CD8-positive, alpha-beta memory T cell (primary cell): ENCODE measurements around the gene NTM. TPM values are rescaled to one million over a fixed set of nuclear protein-coding genes. Genes with fewer than 3 reads are reported as not detected.

Source experiments
- CTCF ChIA-PET: fragments of 350-600 bp; sonication (Branson Sonifier 250); formaldehyde crosslinking; loops from one replicate; lab custom pipeline; 2021; ENCODE audit warnings: antibody characterized with exemption; lab: Charles Lee
- POLR2A ChIA-PET: fragments of 350-600 bp; sonication (Branson Sonifier 250); formaldehyde crosslinking; loops from one replicate; lab custom pipeline; 2021; ENCODE audit warnings: antibody characterized with exemption; lab: Charles Lee
- DNase-seq, 5 donors: peaks; one replicate each; pipeline versions ENCODE4 v3.0.0 to v3.0.0-alpha.2; 2020 to 2022; ENCODE audit warnings: mixed read lengths in 1 of 5
- H3K27ac ChIP-seq: one replicate; pipeline ENCODE4 v1.7.0; 2013; ENCODE audit warnings: low read depth, mild to moderate bottlenecking, low read length, moderate library complexity
- H3K27me3 ChIP-seq: 2 replicates; pipeline ENCODE4 v1.7.0; 2013; ENCODE audit warnings: low read length, mild to moderate bottlenecking; ENCODE audit not compliant: insufficient read depth, poor library complexity, severe bottlenecking
- H3K36me3 ChIP-seq: 2 replicates; pipeline ENCODE4 v1.7.0; 2013; ENCODE audit warnings: mild to moderate bottlenecking, low read length, moderate library complexity; ENCODE audit not compliant: insufficient read depth
- H3K4me1 ChIP-seq: 2 replicates; pipeline ENCODE4 v1.7.0; 2013; ENCODE audit warnings: mild to moderate bottlenecking, low read length, moderate library complexity; ENCODE audit not compliant: insufficient read depth
- H3K4me3 ChIP-seq: 2 replicates; pipeline ENCODE4 v1.7.0; 2013; ENCODE audit warnings: mild to moderate bottlenecking, low read length
- H3K9me3 ChIP-seq: 2 replicates; pipeline ENCODE4 v1.7.0; 2013; ENCODE audit warnings: mild to moderate bottlenecking, low read length
- H3K27ac Mint-ChIP-seq, 8 donors: one replicate each; pipeline ENCODE4 v1.8.0; 2020 to 2021; ENCODE audit warnings: mixed read lengths in 8 of 8, mild to moderate bottlenecking in 6 of 8, inconsistent platforms in 3 of 8, moderate library complexity in 3 of 8
- H3K27me3 Mint-ChIP-seq, 2 donors: one replicate each; pipeline ENCODE4 v1.8.0; 2020 to 2021; ENCODE audit warnings: mixed read lengths in 2 of 2, mild to moderate bottlenecking in 1 of 2, moderate library complexity in 1 of 2
- H3K36me3 Mint-ChIP-seq, 3 donors: one replicate each; pipeline ENCODE4 v1.8.0; 2020 to 2021; ENCODE audit warnings: mixed read lengths in 3 of 3, inconsistent platforms in 1 of 3, mild to moderate bottlenecking in 1 of 3
- H3K4me1 Mint-ChIP-seq, 3 donors: one replicate each; pipeline ENCODE4 v1.8.0; 2020 to 2021; ENCODE audit warnings: mixed read lengths in 3 of 3, inconsistent platforms in 1 of 3, mild to moderate bottlenecking in 1 of 3
- H3K4me3 Mint-ChIP-seq, 7 donors: one replicate each; pipeline ENCODE4 v1.8.0; 2020 to 2021; ENCODE audit warnings: mixed read lengths in 7 of 7, mild to moderate bottlenecking in 6 of 7, moderate library complexity in 4 of 7, inconsistent platforms in 2 of 7
- H3K9me3 Mint-ChIP-seq, 5 donors: one replicate each; pipeline ENCODE4 v1.8.0; 2020 to 2022; ENCODE audit warnings: mixed read lengths in 5 of 5, mild to moderate bottlenecking in 3 of 5, moderate library complexity in 2 of 5, inconsistent platforms in 1 of 5
- polyA plus RNA-seq: library from polyadenylated mRNA; unstranded; fragments of 300-500 nt; fragmentation: Illumina TruSeq; gene quantifications from one replicate; pipeline ENCODE4 v1.2.3, GENCODE V29; 2021
- total RNA-seq, 2 experiments: library from RNA; stranded (reverse); gene quantifications; one replicate each; pipeline ENCODE4 v1.2.3, GENCODE V29; 2021

Gene NTM
- total and polyA plus RNA-seq, 3 experiments from 2014 or later: not detected

- H3K36me3 ChIP-seq: no peaks in the 10 kb centered on the region
- no peaks in the 10 kb centered on the region for H3K9me3 ChIP-seq
- no peaks in the 10 kb centered on the region for H3K36me3 Mint-ChIP-seq
- H3K4me1 Mint-ChIP-seq: no peaks in the 10 kb centered on the region
- no peak overlapping the region for H3K4me3 ChIP-seq
- no peaks in the 10 kb centered on the region for H3K27me3 ChIP-seq
- H3K4me1 ChIP-seq: no peaks in the 10 kb centered on the region
- ChIA-PET POLR2A (no interaction called here), CTCF (no interaction called here)
- H3K9me3 Mint-ChIP-seq: peaks cover 0 to 10% (median 3%) of the 10 kb centered on the region in 5 donors
- H3K4me3 Mint-ChIP-seq: no peak overlapping the region
- DNase-seq: no peak
- H3K27me3 Mint-ChIP-seq: peaks cover 0 to 1% of the 10 kb centered on the region in 2 donors
- H3K27ac ChIP-seq: no peak overlapping the region
- no peak overlapping the region for H3K27ac Mint-ChIP-seq
Observed at GRCh38 chr11:131723088-131723487, 352.7 kb downstream of the NTM start.

- Mint-ChIP-seq H3K9me3 (peaks cover under 1 to 10% (median 3%) of the 10 kb centered on the region in 5 donors), H3K4me1 (no peaks in the 10 kb centered on the region), H3K4me3 (no peak overlapping the region), H3K27me3 (peaks cover 0 to 1% of the 10 kb centered on the region in 2 donors), H3K36me3 (no peaks in the 10 kb centered on the region), H3K27ac (no peak overlapping the region)
- H3K36me3 ChIP-seq: no peaks in the 10 kb centered on the region
- H3K9me3 ChIP-seq: no peaks in the 10 kb centered on the region
- no peak for DNase-seq
- ChIA-PET POLR2A (no interaction called here), CTCF (no interaction called here)
- no peak overlapping the region for H3K4me3 ChIP-seq
- H3K27me3 ChIP-seq: no peaks in the 10 kb centered on the region
- no peaks in the 10 kb centered on the region for H3K4me1 ChIP-seq
- no peak overlapping the region for H3K27ac ChIP-seq
Observed at GRCh38 chr11:131724436-131724975, 354.1 kb downstream of the NTM start.

GRCh38 chr11:131734871-131735270, 364.5 kb downstream of the NTM start:
- H3K4me1 Mint-ChIP-seq: no peaks in the 10 kb centered on the region
- Histone ChIP-seq H3K9me3 (no peaks in the 10 kb centered on the region), H3K4me3 (no peak overlapping the region), H3K36me3 (no peaks in the 10 kb centered on the region), H3K27me3 (no peaks in the 10 kb centered on the region), H3K4me1 (no peaks in the 10 kb centered on the region), H3K27ac (no peak overlapping the region)
- H3K27ac Mint-ChIP-seq: no peak overlapping the region
- peaks cover 0 to 5% (median 2%) of the 10 kb centered on the region in 5 donors for H3K9me3 Mint-ChIP-seq
- no peaks in the 10 kb centered on the region for H3K36me3 Mint-ChIP-seq
- ChIA-PET POLR2A (no interaction called here), CTCF (interaction anchor here (2.2 kb wide), 1 partner anchor 13 kb away, joined by 5 read pairs; no protein-coding TSS in a partner anchor)
- H3K27me3 Mint-ChIP-seq: peaks cover 0 to 3% of the 10 kb centered on the region in 2 donors
- no peak for DNase-seq
- no peak overlapping the region for H3K4me3 Mint-ChIP-seq

GRCh38 chr11:131737357-131737756, 366.9 kb downstream of the NTM start:
- H3K4me1 Mint-ChIP-seq: no peaks in the 10 kb centered on the region
- no peak for DNase-seq
- H3K27ac Mint-ChIP-seq: no peak overlapping the region
- POLR2A ChIA-PET: no interaction called here
- no peaks in the 10 kb centered on the region for H3K27me3 ChIP-seq
- H3K4me1 ChIP-seq: no peaks in the 10 kb centered on the region
- H3K4me3 Mint-ChIP-seq: no peak overlapping the region
- no peaks in the 10 kb centered on the region for H3K9me3 ChIP-seq
- CTCF ChIA-PET: no interaction called here
- H3K36me3 Mint-ChIP-seq: no peaks in the 10 kb centered on the region
- H3K27ac ChIP-seq: no peak overlapping the region
- H3K27me3 Mint-ChIP-seq: peaks cover 0 to 4% of the 10 kb centered on the region in 2 donors
- no peaks in the 10 kb centered on the region for H3K36me3 ChIP-seq
- H3K4me3 ChIP-seq: no peak overlapping the region
- peaks cover 0 to 5% (median 0%) of the 10 kb centered on the region in 5 donors for H3K9me3 Mint-ChIP-seq

- no peak overlapping the region for H3K4me3 Mint-ChIP-seq
- no peaks in the 10 kb centered on the region for H3K27me3 ChIP-seq
- no peaks in the 10 kb centered on the region for H3K9me3 ChIP-seq
- no peaks in the 10 kb centered on the region for H3K4me1 Mint-ChIP-seq
- H3K4me1 ChIP-seq: no peaks in the 10 kb centered on the region
- POLR2A ChIA-PET: no interaction called here
- H3K9me3 Mint-ChIP-seq: peaks cover 0 to 5% (median 0%) of the 10 kb centered on the region in 5 donors
- peaks cover 0 to 1% of the 10 kb centered on the region in 2 donors for H3K27me3 Mint-ChIP-seq
- no peak overlapping the region for H3K27ac ChIP-seq
- H3K36me3 Mint-ChIP-seq: no peaks in the 10 kb centered on the region
- no peaks in the 10 kb centered on the region for H3K36me3 ChIP-seq
- CTCF ChIA-PET: no interaction called here
- H3K27ac Mint-ChIP-seq: no peak overlapping the region
- no peak for DNase-seq
- no peak overlapping the region for H3K4me3 ChIP-seq
Observed at GRCh38 chr11:131739243-131739882, 368.9 kb downstream of the NTM start.

GRCh38 chr11:131744847-131745246, 374.4 kb downstream of the NTM start:
- Histone ChIP-seq H3K4me1 (no peaks in the 10 kb centered on the region), H3K9me3 (no peaks in the 10 kb centered on the region), H3K36me3 (no peaks in the 10 kb centered on the region), H3K4me3 (no peak overlapping the region), H3K27ac (no peak overlapping the region), H3K27me3 (no peaks in the 10 kb centered on the region)
- H3K4me3 Mint-ChIP-seq: no peak overlapping the region
- H3K9me3 Mint-ChIP-seq: peaks cover 0 to 7% (median 0%) of the 10 kb centered on the region in 5 donors
- H3K4me1 Mint-ChIP-seq: no peaks in the 10 kb centered on the region
- no peaks in the 10 kb centered on the region for H3K36me3 Mint-ChIP-seq
- CTCF ChIA-PET: no interaction called here
- H3K27me3 Mint-ChIP-seq: peaks cover 0 to 1% of the 10 kb centered on the region in 2 donors
- POLR2A ChIA-PET: no interaction called here
- DNase-seq: no peak
- H3K27ac Mint-ChIP-seq: no peak overlapping the region

- Mint-ChIP-seq H3K36me3 (no peaks in the 10 kb centered on the region), H3K4me1 (no peaks in the 10 kb centered on the region), H3K27ac (no peak overlapping the region), H3K9me3 (peaks cover 0 to 9% (median 3%) of the 10 kb centered on the region in 5 donors), H3K4me3 (no peak overlapping the region), H3K27me3 (peaks cover 0 to 1% of the 10 kb centered on the region in 2 donors)
- no peak for DNase-seq
- ChIA-PET POLR2A (no interaction called here), CTCF (no interaction called here)
- no peaks in the 10 kb centered on the region for H3K4me1 ChIP-seq
- no peak overlapping the region for H3K27ac ChIP-seq
- no peaks in the 10 kb centered on the region for H3K27me3 ChIP-seq
- no peak overlapping the region for H3K4me3 ChIP-seq
- no peaks in the 10 kb centered on the region for H3K9me3 ChIP-seq
- H3K36me3 ChIP-seq: no peaks in the 10 kb centered on the region
Observed at GRCh38 chr11:131745405-131745804, 375.0 kb downstream of the NTM start.

GRCh38 chr11:131746201-131746600, 375.8 kb downstream of the NTM start:
- no peaks in the 10 kb centered on the region for H3K4me1 ChIP-seq
- no peaks in the 10 kb centered on the region for H3K36me3 ChIP-seq
- Mint-ChIP-seq H3K27ac (no peak overlapping the region), H3K4me1 (no peaks in the 10 kb centered on the region), H3K36me3 (no peaks in the 10 kb centered on the region), H3K9me3 (peaks cover 0 to 10% (median 2%) of the 10 kb centered on the region in 5 donors), H3K27me3 (no peaks in the 10 kb centered on the region), H3K4me3 (no peak overlapping the region)
- CTCF ChIA-PET: no interaction called here
- H3K27ac ChIP-seq: no peak overlapping the region
- no peaks in the 10 kb centered on the region for H3K9me3 ChIP-seq
- no peak for DNase-seq
- no peaks in the 10 kb centered on the region for H3K27me3 ChIP-seq
- POLR2A ChIA-PET: no interaction called here
- no peak overlapping the region for H3K4me3 ChIP-seq
